K562 (cell line): ENCODE data around the gene DHRS7C. TPM values are rescaled to one million over a fixed set of nuclear protein-coding genes. Genes with fewer than 3 reads are reported as not detected.

Source experiments
- ATAC-seq: fragments of 200-7000 bp; cut with Tn5 transposase; 3 replicates; pipeline ENCODE4 v1.9.1; 2020; ENCODE audit warnings: moderate library complexity
- BruUV-seq: library from RNA; stranded (reverse); fragments of 400-500 nt; replicated peaks from 2 replicates; lab custom pipeline; 2021; lab: Mats Ljungman, UMichigan
- CTCF ChIA-PET: fragments of 300-600 bp; formaldehyde crosslinking; extraction: SDS; loops from one replicate; lab custom pipeline; 2021; ENCODE audit warnings: low intra/inter-chr PET ratio; lab: Yijun Ruan, JAX
- POLR2A ChIA-PET: fragments of 300-600, 350-650 bp; sonication (Branson Sonifier 250); formaldehyde crosslinking; extraction: SDS; loops from one replicate; lab custom pipeline; 2021; ENCODE audit warnings: antibody characterized with exemption, inconsistent platforms; lab: Yijun Ruan, JAX
- DNase-seq, 4 experiments: peaks; one replicate each; pipeline versions ENCODE4 v3.0.0 to v3.0.0-alpha.2; 2011 to 2018; ENCODE audit warnings: low spot score in 3 of 4, mixed read lengths in 3 of 4; ENCODE audit errors: extremely low read depth in 1 of 4
- FAIRE-seq: peaks from 2 replicates; lab custom pipeline; 2011; peaks lifted over from hg19 to GRCh38; lab: Jason Lieb, UNC
- H2AFZ ChIP-seq: 2 replicates; pipeline ENCODE4 v1.6.0; 2011; ENCODE audit warnings: low read depth, low read length, control low read depth, inconsistent platforms
- H3K27ac ChIP-seq: fragments of 200-600 bp; 3 replicates; pipeline ENCODE4 v1.8.0; 2011; ENCODE audit warnings: low read depth, mild to moderate bottlenecking, control low read depth, inconsistent platforms, low read length, moderate library complexity, mixed read lengths; ENCODE audit errors: extremely low read depth
- H3K27me3 ChIP-seq, 2 experiments: fragments of 300-600 bp in 1 of 2; 2 replicates in 1 of 2; 3 replicates in 1 of 2; pipeline versions ENCODE4 v1.6.0 to v1.8.0; 2011; ENCODE audit warnings: inconsistent platforms in 2 of 2, low read length in 2 of 2, mild to moderate bottlenecking in 1 of 2, mixed read lengths in 1 of 2, moderate library complexity in 1 of 2; ENCODE audit not compliant: control insufficient read depth in 2 of 2, insufficient read depth in 2 of 2
- H3K36me3 ChIP-seq: fragments of 300-600 bp; 3 replicates; pipeline ENCODE4 v1.8.0; 2011; ENCODE audit warnings: mild to moderate bottlenecking, low read length, inconsistent platforms; ENCODE audit not compliant: control insufficient read depth, insufficient read depth
- H3K4me1 ChIP-seq, 2 experiments: fragments of 200-600 bp in 1 of 2; replicated peaks in 1 of 2; 2 replicates in 1 of 2; 3 replicates in 1 of 2; pipeline versions ENCODE4 v1.5.1 to v1.8.0; 2011; ENCODE audit warnings: inconsistent platforms in 2 of 2, low read length in 2 of 2, mild to moderate bottlenecking in 1 of 2, mixed read lengths in 1 of 2, moderate library complexity in 1 of 2; ENCODE audit not compliant: control insufficient read depth in 2 of 2, insufficient read depth in 2 of 2
- H3K4me2 ChIP-seq: 2 replicates; pipeline ENCODE4 v1.6.1; 2011; ENCODE audit warnings: low read length, control low read depth, inconsistent platforms, mixed read lengths; ENCODE audit not compliant: insufficient read depth
- H3K4me3 ChIP-seq: fragments of 200-600 bp; sonication (generic), shearing (Covaris generic); 2 replicates; pipeline ENCODE4 v1.5.1; 2016; ENCODE audit warnings: control low read depth, inconsistent platforms
- H3K79me2 ChIP-seq: fragments of 200-600 bp; 3 replicates; pipeline ENCODE4 v1.8.0; 2011; ENCODE audit warnings: low read length, inconsistent platforms; ENCODE audit not compliant: control insufficient read depth, insufficient read depth
- H3K9ac ChIP-seq, 2 experiments: 2 replicates each; pipeline versions ENCODE4 v1.6.0 to v1.6.1; 2011; ENCODE audit warnings: low read depth in 2 of 2, low read length in 2 of 2, control low read depth in 1 of 2, inconsistent platforms in 1 of 2, mild to moderate bottlenecking in 1 of 2, mixed read lengths in 1 of 2; ENCODE audit not compliant: insufficient read depth in 1 of 2
- H3K9me1 ChIP-seq: one replicate; pipeline ENCODE4 v1.6.0; 2011; ENCODE audit warnings: inconsistent platforms, mild to moderate bottlenecking, low read length, moderate library complexity; ENCODE audit not compliant: control insufficient read depth, insufficient read depth
- H3K9me3 ChIP-seq: replicated peaks from 2 replicates; pipeline ENCODE4 v1.5.1; 2011; ENCODE audit warnings: low read depth, low read length, inconsistent platforms; ENCODE audit not compliant: control insufficient read depth, insufficient read depth
- H4K20me1 ChIP-seq: replicated peaks from 2 replicates; pipeline ENCODE4 v1.6.1; 2011; ENCODE audit warnings: low read length, inconsistent platforms, mixed read lengths; ENCODE audit not compliant: control insufficient read depth, insufficient read depth
- CHCHD3 ChIP-seq: fragments of 250-450 bp; sonication (Bioruptor Pico); IDR thresholded peaks from 2 replicates; pipeline ENCODE4 v2.1.2; 2022; ENCODE audit warnings: mild to moderate bottlenecking
- CREB5 ChIP-seq: fragments of 250-450 bp; sonication (Bioruptor Pico); IDR thresholded peaks from 2 replicates; pipeline ENCODE4 v1.5.0; 2020; ENCODE audit warnings: mild to moderate bottlenecking
- CUX1 ChIP-seq: fragments of 200-800 bp; sonication (Bioruptor generic); IDR thresholded peaks from 2 replicates; pipeline ENCODE4 v1.6.1; 2016; ENCODE audit warnings: missing genetic modification characterization, missing compliant biosample characterization
- DNMT1 ChIP-seq: fragments of 450-650 bp; IDR thresholded peaks from 2 replicates; pipeline ENCODE4 v1.6.1; 2016; ENCODE audit warnings: antibody characterized with exemption, mild to moderate bottlenecking
- E2F3 ChIP-seq: fragments of 250-450 bp; sonication (Bioruptor Pico); IDR thresholded peaks from 2 replicates; pipeline ENCODE4 v1.4.0; 2020; ENCODE audit warnings: mild to moderate bottlenecking
- GABPB1 ChIP-seq: sonication (generic); formaldehyde crosslinking; IDR thresholded peaks from 2 replicates; pipeline ENCODE4 v1.8.0; 2022; ENCODE audit warnings: mild to moderate bottlenecking, missing genetic modification reagents
- IRF9 ChIP-seq: fragments of 450-650 bp; IDR thresholded peaks from 2 replicates; pipeline ENCODE4 v1.6.1; 2016; ENCODE audit warnings: missing biosample characterization, missing genetic modification characterization
- SAFB ChIP-seq: fragments of 200-400 bp; formaldehyde crosslinking; IDR thresholded peaks from 2 replicates; pipeline ENCODE4 v1.6.1; 2017; ENCODE audit warnings: low read depth, low read length, borderline replicate concordance
- TSC22D4 ChIP-seq: fragments of 450-650 bp; IDR thresholded peaks from 2 replicates; pipeline ENCODE4 v1.6.1; 2016; ENCODE audit warnings: missing genetic modification characterization, missing biosample characterization, control low read depth
- UBTF ChIP-seq, 2 experiments: IDR thresholded peaks; 2 replicates each; pipeline ENCODE4 v1.6.1; 2012; ENCODE audit warnings: improper control_type of control experiment in 2 of 2, low read depth in 2 of 2, low read length in 2 of 2, borderline replicate concordance in 1 of 2
- ZBTB1 ChIP-seq: sonication (generic); formaldehyde crosslinking; IDR thresholded peaks from 2 replicates; pipeline ENCODE4 v1.8.1; 2023; ENCODE audit warnings: missing genetic modification reagents, low read depth, mild to moderate bottlenecking, borderline replicate concordance
- ZFP36 ChIP-seq: fragments of 150-350 bp; IDR thresholded peaks from 2 replicates; pipeline ENCODE4 v1.6.1; 2018; ENCODE audit warnings: low read length, low read depth; ENCODE audit not compliant: partially characterized antibody
- WGBS: fragments of 100-300 bp; shearing (Covaris generic); methylation state at CpG from one replicate; pipeline ENCODE4 v1.1.6; 2016; ENCODE audit warnings: low coverage, mixed read lengths; ENCODE audit not compliant: insufficient coverage; ENCODE audit errors: missing lambda C conversion rate; 5-methylcytosine and 5-hydroxymethylcytosine counted together
- in situ Hi-C: fragments of 300-500 bp; cut with MboI; formaldehyde crosslinking; loops from 4 replicates; pipeline ENCODE4 v1.15.0; 2018; ENCODE audit warnings: inconsistent platforms, mixed read lengths
- intact Hi-C: fragments of 100-400 bp; cut with micrococcal nuclease; formaldehyde crosslinking; loops from 2 replicates; pipeline ENCODE4 v1.14.2; 2022
- polyA plus RNA-seq, 8 experiments: library from polyadenylated mRNA; depleted of rRNA in 4 of 8; stranded (reverse) in 5 of 8; unstranded in 3 of 8; fragments of >200 nt; fragmentation: Nextera tagmentation in 2 of 8; fragmentation: Illumina TruSeq in 1 of 8; extraction: Ambion mirVana in 2 of 8; extraction: Trizol in 1 of 8; gene quantifications; 2 replicates each; pipeline versions ENCODE4 v1.2.1 to v1.2.3, GENCODE V29; 2011 to 2014; ENCODE audit warnings: inconsistent platforms in 1 of 8, missing spikeins in 1 of 8
- total RNA-seq, 7 experiments: library from RNA; depleted of rRNA in 6 of 7; stranded (reverse); fragments of >200 nt in 6 of 7; fragmentation: Illumina TruSeq in 2 of 7; extraction: Trizol in 2 of 7; gene quantifications; 2 replicates each; pipeline versions ENCODE4 v1.2.1 to v1.2.3, GENCODE V29; 2011 to 2021; ENCODE audit warnings: low replicate concordance in 1 of 7

DHRS7C gene
- total and polyA plus RNA-seq, 9 of the 15 experiments (the other 6 are each of a cell fraction or from before 2014, with no cell fraction given), result not detected

- H3K4me1 ChIP-seq, result no peaks in the 10 kb centered on the region
- intact Hi-C loops, result no loop called here
- no peaks in the 10 kb centered on the region; a peak in 1 of 5 replicates for H3K27me3 ChIP-seq
- in situ Hi-C loops, result no loop called here
- FAIRE-seq (no peak), ATAC-seq (no peak), DNase-seq (no peak)
- WGBS, result 18% methylated on average over 10 of the region's 15 CpGs
- POLR2A ChIA-PET, result no interaction called here
- no peaks in the 10 kb centered on the region for H3K9me3 ChIP-seq
- no peaks in the 10 kb centered on the region for H4K20me1 ChIP-seq
- no peak overlapping the region for H3K27ac ChIP-seq
- no TSS peak for BruUV-seq
- no peak overlapping the region for H3K9ac ChIP-seq
- H3K79me2 ChIP-seq, result no peaks in the 10 kb centered on the region
- H3K9me1 ChIP-seq, result no peaks in the 10 kb centered on the region
- CTCF ChIA-PET, result no interaction called here
- H3K36me3 ChIP-seq, result no peaks in the 10 kb centered on the region
- no peak overlapping the region for H2AFZ ChIP-seq
- no peak overlapping the region for H3K4me2 ChIP-seq
- no peak overlapping the region for H3K4me3 ChIP-seq
- TF ChIP-seq ZBTB1 (CRISPR knock-in tag) (no peak), TSC22D4 (tag) (no peak), UBTF (IDR thresholded peaks at IDR 0.05; ENCODE audit: borderline replicate concordance in 1 of 2, low read depth in 2 of 2, low read length in 2 of 2) (no peak), GABPB1 (CRISPR knock-in tag) (no peak), IRF9 (tag) (no peak), DNMT1 (no peak), SAFB (no peak), CHCHD3 (no peak), CREB5 (CRISPR knock-in tag) (no peak), ZFP36 (no peak), E2F3 (CRISPR knock-in tag) (no peak), CUX1 (CRISPR knock-in tag) (no peak)
Measured at GRCh38 chr17:9792181-9792840, 919 bp upstream of the DHRS7C start.
